K562 (cell line): ENCODE measurements around the gene CPED1. TPM values are rescaled to one million over a fixed set of nuclear protein-coding genes. Genes with fewer than 3 reads are reported as not detected.

ENCODE experiments used
- BDP1 ChIP-seq: IDR thresholded peaks from 3 replicates; pipeline ENCODE4 v1.6.1; 2011; ENCODE audit not compliant: insufficient read length, insufficient read depth
- CBX8 ChIP-seq: fragments of 200-600 bp; sonication (generic); IDR thresholded peaks from 2 replicates; pipeline ENCODE4 v1.6.1; 2012; ENCODE audit warnings: borderline replicate concordance, mixed run types, low read depth, mild to moderate bottlenecking, moderate library complexity, mixed read lengths, low read length, control low read depth, inconsistent platforms; ENCODE audit not compliant: poor library complexity, severe bottlenecking; ENCODE audit errors: extremely low read depth
- HDAC8 ChIP-seq: fragments of 450-650 bp; IDR thresholded peaks from 2 replicates; pipeline ENCODE4 v1.6.1; 2016; ENCODE audit warnings: mild to moderate bottlenecking, missing genetic modification characterization, moderate library complexity, missing compliant biosample characterization
- KDM1A ChIP-seq, 2 experiments: fragments of 450-650 bp; IDR thresholded peaks; 2 replicates each; pipeline ENCODE4 v1.6.1; 2016; ENCODE audit warnings: mild to moderate bottlenecking in 2 of 2
- KLF1 ChIP-seq: fragments of 450-650 bp; IDR thresholded peaks from 2 replicates; pipeline ENCODE4 v1.6.1; 2016; ENCODE audit warnings: missing genetic modification characterization, missing compliant biosample characterization
- MED1 ChIP-seq: sonication (generic); formaldehyde crosslinking; IDR thresholded peaks from 2 replicates; pipeline ENCODE4 v1.8.1; 2023; ENCODE audit warnings: missing genetic modification reagents, borderline replicate concordance
- MEF2A ChIP-seq: IDR thresholded peaks from 2 replicates; pipeline ENCODE4 v1.6.1; 2011; ENCODE audit warnings: low read depth, mild to moderate bottlenecking, low read length, moderate library complexity; ENCODE audit not compliant: control insufficient read depth
- POLR2H ChIP-seq: IDR thresholded peaks from 2 replicates; pipeline ENCODE4 v1.6.1; 2016; ENCODE audit warnings: missing genetic modification characterization, low read depth, mild to moderate bottlenecking, control low read depth, missing compliant biosample characterization, moderate library complexity
- SIRT6 ChIP-seq: IDR thresholded peaks from one replicate; pipeline ENCODE4 v1.6.1; 2012; ENCODE audit warnings: low read depth, mild to moderate bottlenecking, control low read depth, inconsistent platforms, low read length, moderate library complexity
- SMAD4 ChIP-seq: fragments of 250-450 bp; sonication (Bioruptor Pico); conservative IDR thresholded peaks from 2 replicates; pipeline ENCODE4 v1.8.0; 2021; ENCODE audit warnings: inconsistent platforms, mild to moderate bottlenecking, moderate library complexity
- ZKSCAN1 ChIP-seq: fragments of 150-350 bp; IDR thresholded peaks from 2 replicates; pipeline ENCODE4 v1.6.1; 2016; ENCODE audit warnings: low read depth, low read length
- ZNF133 ChIP-seq: fragments of 250-450 bp; sonication (Bioruptor Pico); IDR thresholded peaks from 2 replicates; pipeline ENCODE4 v1.4.0; 2020; ENCODE audit warnings: mild to moderate bottlenecking
- ZNF445 ChIP-seq: fragments of 250-450 bp; sonication (Bioruptor Pico); IDR thresholded peaks from 2 replicates; pipeline ENCODE4 v1.4.0; 2020; ENCODE audit warnings: low read depth, mild to moderate bottlenecking, moderate library complexity
- polyA plus RNA-seq, 8 experiments: library from polyadenylated mRNA; depleted of rRNA in 4 of 8; stranded (reverse) in 5 of 8; unstranded in 3 of 8; fragments of >200 nt; fragmentation: Nextera tagmentation in 2 of 8; fragmentation: Illumina TruSeq in 1 of 8; extraction: Ambion mirVana in 2 of 8; extraction: Trizol in 1 of 8; gene quantifications; 2 replicates each; pipeline versions ENCODE4 v1.2.1 to v1.2.3, GENCODE V29; 2011 to 2014; ENCODE audit warnings: inconsistent platforms in 1 of 8, missing spikeins in 1 of 8
- total RNA-seq, 7 experiments: library from RNA; depleted of rRNA in 6 of 7; stranded (reverse); fragments of >200 nt in 6 of 7; fragmentation: Illumina TruSeq in 2 of 7; extraction: Trizol in 2 of 7; gene quantifications; 2 replicates each; pipeline versions ENCODE4 v1.2.1 to v1.2.3, GENCODE V29; 2011 to 2021; ENCODE audit warnings: low replicate concordance in 1 of 7
- TF ChIP-seq, protein P1 (sequence below): IDR thresholded peaks from 3 replicates; pipeline ENCODE4 v1.6.1; 2011; ENCODE audit warnings: borderline replicate concordance, mild to moderate bottlenecking, moderate library complexity; ENCODE audit not compliant: insufficient read length; ENCODE audit errors: extremely low read depth
- TF ChIP-seq, protein P2 (sequence below): IDR thresholded peaks from 2 replicates; pipeline ENCODE4 v1.6.1; 2016; ENCODE audit warnings: missing genetic modification characterization, missing compliant biosample characterization
- TF ChIP-seq, protein P3 (sequence below): fragments of 250-450 bp; sonication (Bioruptor Pico); IDR thresholded peaks from 2 replicates; pipeline ENCODE4 v1.4.0; 2020; ENCODE audit warnings: mild to moderate bottlenecking, moderate library complexity
- TF ChIP-seq, protein P4 (sequence below): fragments of 450-650 bp; IDR thresholded peaks from 2 replicates; pipeline ENCODE4 v1.6.1; 2016; ENCODE audit warnings: low read depth, mild to moderate bottlenecking, moderate library complexity

Gene CPED1
- total and polyA plus RNA-seq, 9 of the 15 experiments (the other 6 are each of a cell fraction or from before 2014, with no cell fraction given) = 195 to 393 (median 290) TPM

DNA sequence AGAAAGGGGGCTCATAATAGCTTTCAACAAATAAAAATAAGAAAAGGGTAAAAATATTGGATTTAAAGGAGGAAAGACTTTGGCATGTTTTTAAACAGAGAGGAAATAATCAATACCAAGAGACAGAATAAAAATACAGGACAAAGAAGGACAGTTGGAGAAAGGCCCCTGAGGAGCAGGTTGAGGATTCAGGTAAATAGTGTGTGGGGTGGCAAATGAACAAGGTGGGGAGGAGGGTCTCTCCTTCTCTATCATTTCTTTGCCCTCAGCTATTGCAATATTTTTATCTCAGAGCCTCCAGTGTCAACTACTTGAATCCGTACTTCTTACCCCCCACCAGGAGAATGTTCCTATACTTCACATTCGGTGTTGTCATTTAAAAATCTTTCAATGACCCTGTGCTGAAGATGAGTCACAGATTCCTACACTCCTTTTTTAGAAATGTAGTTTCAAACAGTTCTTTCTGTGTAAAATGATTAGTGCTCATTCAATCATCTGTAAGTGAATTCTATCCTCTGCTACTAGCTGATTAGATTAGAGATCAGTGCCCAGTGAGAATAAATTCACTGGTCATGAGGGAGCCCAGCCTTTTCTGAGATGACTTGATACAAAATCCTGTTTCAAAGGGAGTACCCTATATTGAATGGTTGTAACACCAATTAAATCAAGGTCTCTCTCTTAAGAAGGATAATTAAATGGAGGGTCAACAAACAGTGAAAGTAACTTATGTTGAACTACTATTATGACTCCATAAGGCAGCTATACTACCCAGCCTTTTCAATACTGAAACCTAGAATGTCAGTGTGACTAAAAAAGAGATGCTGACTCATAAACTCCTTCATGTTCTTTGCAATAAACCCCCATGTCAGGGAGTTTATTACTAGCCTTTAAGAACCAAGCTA is 289.9 kb downstream of the CPED1 start (continued):
- TF ChIP-seq, protein P1, sequence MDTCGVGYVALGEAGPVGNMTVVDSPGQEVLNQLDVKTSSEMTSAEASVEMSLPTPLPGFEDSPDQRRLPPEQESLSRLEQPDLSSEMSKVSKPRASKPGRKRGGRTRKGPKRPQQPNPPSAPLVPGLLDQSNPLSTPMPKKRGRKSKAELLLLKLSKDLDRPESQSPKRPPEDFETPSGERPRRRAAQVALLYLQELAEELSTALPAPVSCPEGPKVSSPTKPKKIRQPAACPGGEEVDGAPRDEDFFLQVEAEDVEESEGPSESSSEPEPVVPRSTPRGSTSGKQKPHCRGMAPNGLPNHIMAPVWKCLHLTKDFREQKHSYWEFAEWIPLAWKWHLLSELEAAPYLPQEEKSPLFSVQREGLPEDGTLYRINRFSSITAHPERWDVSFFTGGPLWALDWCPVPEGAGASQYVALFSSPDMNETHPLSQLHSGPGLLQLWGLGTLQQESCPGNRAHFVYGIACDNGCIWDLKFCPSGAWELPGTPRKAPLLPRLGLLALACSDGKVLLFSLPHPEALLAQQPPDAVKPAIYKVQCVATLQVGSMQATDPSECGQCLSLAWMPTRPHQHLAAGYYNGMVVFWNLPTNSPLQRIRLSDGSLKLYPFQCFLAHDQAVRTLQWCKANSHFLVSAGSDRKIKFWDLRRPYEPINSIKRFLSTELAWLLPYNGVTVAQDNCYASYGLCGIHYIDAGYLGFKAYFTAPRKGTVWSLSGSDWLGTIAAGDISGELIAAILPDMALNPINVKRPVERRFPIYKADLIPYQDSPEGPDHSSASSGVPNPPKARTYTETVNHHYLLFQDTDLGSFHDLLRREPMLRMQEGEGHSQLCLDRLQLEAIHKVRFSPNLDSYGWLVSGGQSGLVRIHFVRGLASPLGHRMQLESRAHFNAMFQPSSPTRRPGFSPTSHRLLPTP = no peak
- TF ChIP-seq KLF1 (tag) = no peak
- peak; percentile 27; the same call in 1 of the 2 replicates for TF ChIP-seq MEF2A
- no peak for TF ChIP-seq SIRT6
- no peak for TF ChIP-seq BDP1
- no peak for TF ChIP-seq SMAD4 (CRISPR knock-in tag)
- TF ChIP-seq HDAC8 (tag) = no peak
- TF ChIP-seq POLR2H (tag) = no peak
- TF ChIP-seq KDM1A (IDR thresholded peaks at IDR 0.05) = peak; percentile 89 to 90
- TF ChIP-seq, protein P2, sequence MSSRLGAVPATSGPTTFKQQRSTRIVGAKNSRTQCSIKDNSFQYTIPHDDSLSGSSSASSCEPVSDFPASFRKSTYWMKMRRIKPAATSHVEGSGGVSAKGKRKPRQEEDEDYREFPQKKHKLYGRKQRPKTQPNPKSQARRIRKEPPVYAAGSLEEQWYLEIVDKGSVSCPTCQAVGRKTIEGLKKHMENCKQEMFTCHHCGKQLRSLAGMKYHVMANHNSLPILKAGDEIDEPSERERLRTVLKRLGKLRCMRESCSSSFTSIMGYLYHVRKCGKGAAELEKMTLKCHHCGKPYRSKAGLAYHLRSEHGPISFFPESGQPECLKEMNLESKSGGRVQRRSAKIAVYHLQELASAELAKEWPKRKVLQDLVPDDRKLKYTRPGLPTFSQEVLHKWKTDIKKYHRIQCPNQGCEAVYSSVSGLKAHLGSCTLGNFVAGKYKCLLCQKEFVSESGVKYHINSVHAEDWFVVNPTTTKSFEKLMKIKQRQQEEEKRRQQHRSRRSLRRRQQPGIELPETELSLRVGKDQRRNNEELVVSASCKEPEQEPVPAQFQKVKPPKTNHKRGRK (tag) = no peak
- TF ChIP-seq, protein P3, sequence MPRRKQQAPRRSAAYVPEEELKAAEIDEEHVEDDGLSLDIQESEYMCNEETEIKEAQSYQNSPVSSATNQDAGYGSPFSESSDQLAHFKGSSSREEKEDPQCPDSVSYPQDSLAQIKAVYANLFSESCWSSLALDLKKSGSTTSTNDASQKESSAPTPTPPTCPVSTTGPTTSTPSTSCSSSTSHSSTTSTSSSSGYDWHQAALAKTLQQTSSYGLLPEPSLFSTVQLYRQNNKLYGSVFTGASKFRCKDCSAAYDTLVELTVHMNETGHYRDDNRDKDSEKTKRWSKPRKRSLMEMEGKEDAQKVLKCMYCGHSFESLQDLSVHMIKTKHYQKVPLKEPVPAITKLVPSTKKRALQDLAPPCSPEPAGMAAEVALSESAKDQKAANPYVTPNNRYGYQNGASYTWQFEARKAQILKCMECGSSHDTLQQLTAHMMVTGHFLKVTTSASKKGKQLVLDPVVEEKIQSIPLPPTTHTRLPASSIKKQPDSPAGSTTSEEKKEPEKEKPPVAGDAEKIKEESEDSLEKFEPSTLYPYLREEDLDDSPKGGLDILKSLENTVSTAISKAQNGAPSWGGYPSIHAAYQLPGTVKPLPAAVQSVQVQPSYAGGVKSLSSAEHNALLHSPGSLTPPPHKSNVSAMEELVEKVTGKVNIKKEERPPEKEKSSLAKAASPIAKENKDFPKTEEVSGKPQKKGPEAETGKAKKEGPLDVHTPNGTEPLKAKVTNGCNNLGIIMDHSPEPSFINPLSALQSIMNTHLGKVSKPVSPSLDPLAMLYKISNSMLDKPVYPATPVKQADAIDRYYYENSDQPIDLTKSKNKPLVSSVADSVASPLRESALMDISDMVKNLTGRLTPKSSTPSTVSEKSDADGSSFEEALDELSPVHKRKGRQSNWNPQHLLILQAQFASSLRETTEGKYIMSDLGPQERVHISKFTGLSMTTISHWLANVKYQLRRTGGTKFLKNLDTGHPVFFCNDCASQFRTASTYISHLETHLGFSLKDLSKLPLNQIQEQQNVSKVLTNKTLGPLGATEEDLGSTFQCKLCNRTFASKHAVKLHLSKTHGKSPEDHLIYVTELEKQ = no peak
- TF ChIP-seq ZNF133 (CRISPR knock-in tag) = no peak
- no peak for TF ChIP-seq CBX8
- no peak for TF ChIP-seq MED1 (CRISPR knock-in tag)
- no peak for TF ChIP-seq ZNF445 (CRISPR knock-in tag)
- no peak for TF ChIP-seq ZKSCAN1
- TF ChIP-seq, protein P4, sequence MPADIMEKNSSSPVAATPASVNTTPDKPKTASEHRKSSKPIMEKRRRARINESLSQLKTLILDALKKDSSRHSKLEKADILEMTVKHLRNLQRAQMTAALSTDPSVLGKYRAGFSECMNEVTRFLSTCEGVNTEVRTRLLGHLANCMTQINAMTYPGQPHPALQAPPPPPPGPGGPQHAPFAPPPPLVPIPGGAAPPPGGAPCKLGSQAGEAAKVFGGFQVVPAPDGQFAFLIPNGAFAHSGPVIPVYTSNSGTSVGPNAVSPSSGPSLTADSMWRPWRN = peak; percentile 65; the same call in 1 of the 2 replicates
